Ramos (cell line): Measurements from ENCODE around the gene GRAMD1C.

ENCODE experiments used
- in situ Hi-C: fragments of 300-500 bp; cut with MboI; formaldehyde crosslinking; loops from one replicate; pipeline ENCODE4 v1.14.3; 2022; ENCODE audit warnings: low sequenced_read_pairs; ENCODE audit not compliant: unreplicated experiment

GRAMD1C gene

GRCh38 chr3:113947372-113948014 is 108.9 kb downstream of the GRAMD1C start, which contains the start of gene ZDHHC23:
TSS of gene ZDHHC23 (plus strand) at chr3:113948013. CDS start at chr3:113948803, 790 bp downstream.
- in situ Hi-C loops, result no loop called here

- in situ Hi-C loops, result no loop called here
Measured at GRCh38 chr3:113948015-113948917, 109.7 kb downstream of the GRAMD1C start.

- in situ Hi-C loops, result no loop called here
Measured at GRCh38 chr3:113952921-113953320, 114.3 kb downstream of the GRAMD1C start.

- in situ Hi-C loops, result no loop called here
Measured at GRCh38 chr3:113953677-113954076, 115.1 kb downstream of the GRAMD1C start.

- in situ Hi-C loops, result no loop called here
Measured at GRCh38 chr3:113954091-113954685, 115.6 kb downstream of the GRAMD1C start.

- in situ Hi-C loops, result no loop called here
Measured at GRCh38 chr3:113963879-113964278, 125.3 kb downstream of the GRAMD1C start.

- in situ Hi-C loops, result no loop called here
Measured at GRCh38 chr3:113966172-113966571, 127.6 kb downstream of the GRAMD1C start.

- in situ Hi-C loops, result no loop called here
Measured at GRCh38 chr3:113968986-113969385, 130.4 kb downstream of the GRAMD1C start.

- in situ Hi-C loops, result no loop called here
Measured at GRCh38 chr3:113977822-113978221, 139.2 kb downstream of the GRAMD1C start.

GRCh38 chr3:113979916-113980315 is 141.3 kb downstream of the GRAMD1C start:
- in situ Hi-C loops, result no loop called here

- in situ Hi-C loops, result no loop called here
Measured at GRCh38 chr3:113981803-113982202, 143.2 kb downstream of the GRAMD1C start.

- in situ Hi-C loops, result no loop called here
Measured at GRCh38 chr3:113983544-113983943, 145.0 kb downstream of the GRAMD1C start.

GRCh38 chr3:113985541-113985940 is 147.0 kb downstream of the GRAMD1C start:
- in situ Hi-C loops, result no loop called here
